Activated CD8-positive, alpha-beta T cell treated with anti-CD3 and anti-CD28 coated beads for 36 hours (primary cell): ENCODE data around the gene TACR1. TPM values are rescaled to one million over a fixed set of nuclear protein-coding genes. Genes with fewer than 3 reads are reported as not detected.

Experiments used
- ATAC-seq: fragments of 200-7000 bp; cut with Tn5 transposase; one replicate; pipeline ENCODE4 v1.10.0; 2021; ENCODE audit warnings: mild to moderate bottlenecking, moderate library complexity
- CTCF ChIA-PET: fragments of 350-600 bp; sonication (Branson Sonifier 250); formaldehyde crosslinking; loops from one replicate; lab custom pipeline; 2021; ENCODE audit warnings: antibody characterized with exemption; lab: Charles Lee
- POLR2A ChIA-PET: fragments of 350-600 bp; sonication (Branson Sonifier 250); formaldehyde crosslinking; loops from one replicate; lab custom pipeline; 2021; ENCODE audit warnings: antibody characterized with exemption; lab: Charles Lee
- DNase-seq: peaks from one replicate; pipeline ENCODE4 v3.0.0-alpha.2; 2020
- H3K27ac Mint-ChIP-seq: one replicate; pipeline ENCODE4 v1.8.0; 2021; ENCODE audit warnings: mild to moderate bottlenecking, mixed read lengths
- H3K27me3 Mint-ChIP-seq: one replicate; pipeline ENCODE4 v1.8.0; 2021; ENCODE audit warnings: mixed read lengths
- H3K36me3 Mint-ChIP-seq: one replicate; pipeline ENCODE4 v1.8.0; 2021; ENCODE audit warnings: low read depth, mixed read lengths
- H3K4me1 Mint-ChIP-seq: one replicate; pipeline ENCODE4 v1.8.0; 2021; ENCODE audit warnings: low read depth, mixed read lengths
- H3K4me3 Mint-ChIP-seq: one replicate; pipeline ENCODE4 v1.8.0; 2021; ENCODE audit warnings: mild to moderate bottlenecking, moderate library complexity, mixed read lengths
- H3K9me3 Mint-ChIP-seq: one replicate; pipeline ENCODE4 v1.8.0; 2021; ENCODE audit warnings: mixed read lengths
- CTCF ChIP-seq: fragments of 200-600 bp; IDR thresholded peaks from one replicate; pipeline ENCODE4 v1.8.0; 2022; ENCODE audit warnings: antibody characterized with exemption, mild to moderate bottlenecking
- intact Hi-C: fragments of 100-400 bp; cut with micrococcal nuclease; formaldehyde crosslinking; loops from one replicate; pipeline ENCODE4 v1.10.0; 2022
- total RNA-seq, 2 experiments: library from RNA; stranded (reverse); gene quantifications; one replicate each; pipeline ENCODE4 v1.2.3, GENCODE V29; 2021

The TACR1 gene
- total RNA-seq, 2 experiments from 2014 or later: not detected

DNA sequence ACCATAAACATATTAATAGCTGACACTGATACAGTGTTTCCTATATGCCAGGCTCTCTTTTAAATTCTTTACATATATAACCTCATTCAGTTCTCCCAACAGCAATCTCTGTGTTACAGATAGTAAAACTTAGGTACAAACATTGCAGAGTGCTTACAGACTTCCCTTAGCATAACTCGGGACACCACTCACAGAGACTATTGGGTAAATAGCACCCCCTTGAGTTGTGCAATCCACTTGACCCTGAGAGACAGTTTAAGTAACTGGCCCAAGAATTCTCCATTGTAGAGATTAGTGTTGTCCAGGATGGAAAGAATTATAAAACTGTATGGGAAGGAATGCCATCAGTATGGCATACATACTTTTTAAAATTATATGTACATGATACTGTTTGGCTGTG, 130.8 kb downstream of the TACR1 start:
- ATAC-seq: no peak
- no peak overlapping the region for H3K27ac Mint-ChIP-seq

DNA sequence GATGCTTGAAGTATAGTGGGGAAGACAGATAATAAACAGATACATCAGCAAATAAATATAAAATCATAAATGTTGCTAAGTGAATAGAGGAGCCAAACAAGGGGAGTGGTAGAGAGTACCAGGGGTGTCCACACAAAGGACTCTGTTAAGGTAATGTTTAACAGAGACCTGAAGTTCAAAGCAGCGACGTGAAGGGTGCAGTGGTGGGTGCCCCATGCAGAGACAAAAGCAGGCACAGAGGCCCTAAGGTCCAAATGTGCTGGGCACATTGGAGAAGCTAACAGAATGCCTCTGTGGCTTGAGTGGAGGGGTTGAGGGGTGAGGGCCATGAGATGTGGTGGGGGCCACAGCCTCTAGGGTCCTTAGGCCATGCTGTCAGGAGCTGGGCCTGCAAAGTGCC, 131.8 kb downstream of the TACR1 start:
- DNase-seq (no peak), ATAC-seq (no peak)
- Mint-ChIP-seq H3K36me3 (peaks cover 3% of the 10 kb centered on the region), H3K27me3 (no peaks in the 10 kb centered on the region), H3K9me3 (peaks cover 2% of the 10 kb centered on the region), H3K4me3 (no peak overlapping the region), H3K4me1 (no peaks in the 10 kb centered on the region), H3K27ac (no peak overlapping the region)
- intact Hi-C loops: no loop called here
- POLR2A ChIA-PET: no interaction called here
- no peak for TF ChIP-seq CTCF
- CTCF ChIA-PET: interaction anchor here (0.9 to 5.7 kb wide), 2 partner anchors 8 to 15 kb away, joined by 3 to 23 read pairs; no protein-coding TSS in a partner anchor

More for the DNA sequence above, 130.8 kb downstream of the TACR1 start:
- DNase-seq: no peak
- ChIA-PET CTCF (interaction anchor here (5.7 kb wide), 1 partner anchor 16 kb away, joined by 23 read pairs; no protein-coding TSS in a partner anchor), POLR2A (no interaction called here)
- intact Hi-C loops: no loop called here
- Mint-ChIP-seq H3K27me3 (no peaks in the 10 kb centered on the region), H3K36me3 (peaks cover 3% of the 10 kb centered on the region), H3K4me3 (no peak overlapping the region), H3K9me3 (peaks cover 2% of the 10 kb centered on the region), H3K4me1 (no peaks in the 10 kb centered on the region)
- no peak for TF ChIP-seq CTCF

- DNase-seq (no peak), ATAC-seq (no peak)
- Mint-ChIP-seq H3K4me1 (no peaks in the 10 kb centered on the region), H3K27ac (no peak overlapping the region), H3K9me3 (peaks cover 2% of the 10 kb centered on the region), H3K4me3 (no peak overlapping the region), H3K36me3 (peaks cover 3% of the 10 kb centered on the region), H3K27me3 (no peaks in the 10 kb centered on the region)
- intact Hi-C loops: no loop called here
- no peak for TF ChIP-seq CTCF
- ChIA-PET POLR2A (no interaction called here), CTCF (interaction anchor here (1.1 to 5.7 kb wide), 6 partner anchors 8 to 542 kb away, joined by 3 to 29 read pairs (median 12); no protein-coding TSS in a partner anchor)
These were observed 133.0 kb downstream of the TACR1 start for GRCh38 chr2:75066121-75066902.

DNA sequence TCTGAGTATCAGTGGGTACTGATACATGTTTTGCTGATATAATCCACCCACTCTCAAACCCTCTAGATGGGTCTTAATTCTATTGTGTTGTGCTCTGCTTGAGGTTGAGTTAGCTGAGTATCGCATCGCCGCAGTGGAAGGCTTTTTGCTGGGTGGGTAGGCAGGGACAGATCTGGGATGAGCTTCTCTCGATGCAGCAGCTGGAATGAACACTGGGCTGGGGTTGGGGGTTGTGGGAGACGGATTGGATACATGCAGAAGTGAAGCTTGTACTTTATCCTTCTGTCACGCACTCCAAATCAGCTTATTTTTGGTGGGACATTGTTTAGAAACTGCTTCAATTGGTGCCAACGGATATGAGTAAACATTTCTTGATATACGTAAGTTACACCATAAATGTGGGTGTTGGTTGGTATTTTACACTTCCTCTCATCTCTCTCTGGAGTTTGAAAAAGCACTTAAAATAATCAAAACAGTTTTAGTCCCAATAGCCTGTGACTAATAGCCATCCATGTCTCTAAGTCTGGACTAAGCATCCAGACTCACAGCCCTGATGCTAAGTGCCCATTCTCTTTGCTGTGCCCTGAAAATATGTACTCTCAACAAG, 133.8 kb downstream of the TACR1 start:
- DNase-seq (no peak), ATAC-seq (no peak)
- intact Hi-C loops: no loop called here
- Mint-ChIP-seq H3K4me3 (no peak overlapping the region), H3K27me3 (no peaks in the 10 kb centered on the region), H3K4me1 (no peaks in the 10 kb centered on the region), H3K36me3 (peaks cover 3% of the 10 kb centered on the region), H3K27ac (no peak overlapping the region), H3K9me3 (peaks cover 2% of the 10 kb centered on the region)
- ChIA-PET POLR2A (no interaction called here), CTCF (interaction anchor here (0.9 to 5.7 kb wide), 9 partner anchors 9 to 543 kb away, joined by 3 to 29 read pairs (median 4); no protein-coding TSS in a partner anchor)
- no peak for TF ChIP-seq CTCF
